MM.1S (cell line): ENCODE data around the gene KYAT1.

Source experiments
- CTCF ChIP-seq: fragments of 300-600 bp; sonication (generic); IDR thresholded peaks from 2 replicates; pipeline ENCODE4 v1.5.1; 2016; ENCODE audit warnings: antibody characterized with exemption, low read length, mixed read lengths
- EZH2 ChIP-seq: fragments of 300-600 bp; sonication (generic); optimal IDR thresholded peaks from 2 replicates; pipeline ENCODE3; 2017; ENCODE audit warnings: low read depth, mild to moderate bottlenecking, antibody characterized with exemption, low read length, mixed read lengths
- EZH2phosphoT487 ChIP-seq: fragments of 300-600 bp; sonication (generic); IDR thresholded peaks from 2 replicates; pipeline ENCODE4 v1.6.1; 2018; ENCODE audit warnings: antibody characterized with exemption, low read length

- TF ChIP-seq CTCF (no peak; the same call in 1 of the 2 replicates), EZH2phosphoT487 (no peak), EZH2 (no peak)
These were observed 62.7 kb downstream of the KYAT1 start for GRCh38 chr9:128818839-128819715.
